Right renal cortex interstitium (tissue), 3 donors: ENCODE measurements around the gene NOL3. TPM values are rescaled to one million over a fixed set of nuclear protein-coding genes. Genes with fewer than 3 reads are reported as not detected.

Experiments
- DNase-seq, 3 donors: peaks; one replicate each; pipeline ENCODE4 v3.0.0-alpha.2; 2013; ENCODE audit warnings: low read depth in 3 of 3, low spot score in 2 of 3
- polyA plus RNA-seq, 3 donors: library from polyadenylated mRNA; unstranded; fragments of 120-200 nt; gene quantifications; one replicate each; pipeline ENCODE4 v1.2.1, GENCODE V29; 2013; ENCODE audit not compliant: insufficient read length in 3 of 3

NOL3 gene
- polyA plus RNA-seq, 3 donors = 3.9 to 4.3 (median 4.2) TPM

DNA sequence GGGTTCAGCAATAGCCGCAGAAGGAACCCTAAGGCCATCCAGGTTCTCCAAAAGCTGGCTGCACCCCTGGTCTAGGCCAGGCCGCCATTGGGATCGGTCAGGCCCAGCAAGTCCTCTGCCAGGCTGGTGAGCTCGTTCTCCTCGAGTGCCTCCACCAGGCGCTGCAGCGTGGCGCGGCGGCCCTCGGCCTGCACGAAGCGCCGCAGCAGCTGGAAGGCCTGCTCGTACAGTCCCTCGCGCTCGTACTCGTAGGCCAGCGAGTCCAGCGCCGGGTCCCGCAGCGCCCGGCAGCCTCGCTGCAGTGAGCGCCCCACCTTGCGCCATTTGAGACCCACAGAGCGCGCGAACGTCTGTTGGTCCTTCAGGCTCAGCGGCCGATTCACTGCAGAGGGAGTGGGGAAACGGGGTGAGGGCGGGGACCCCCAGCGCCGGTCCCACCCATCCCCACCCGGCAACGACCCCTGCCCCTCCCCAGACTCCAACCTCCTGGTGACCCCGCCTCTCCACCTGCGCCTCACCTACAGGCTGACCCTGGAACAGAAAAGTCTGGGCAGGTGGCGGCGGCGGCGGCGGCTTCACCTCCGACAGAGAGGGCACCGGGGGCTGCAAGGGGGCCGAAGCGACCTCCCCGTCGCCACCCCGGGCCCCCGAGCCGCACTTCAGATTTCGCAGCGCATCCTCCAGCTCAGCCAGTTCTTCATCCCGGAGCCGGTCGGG, 15.6 kb upstream of the NOL3 start:
- DNase-seq = no peak

DNA sequence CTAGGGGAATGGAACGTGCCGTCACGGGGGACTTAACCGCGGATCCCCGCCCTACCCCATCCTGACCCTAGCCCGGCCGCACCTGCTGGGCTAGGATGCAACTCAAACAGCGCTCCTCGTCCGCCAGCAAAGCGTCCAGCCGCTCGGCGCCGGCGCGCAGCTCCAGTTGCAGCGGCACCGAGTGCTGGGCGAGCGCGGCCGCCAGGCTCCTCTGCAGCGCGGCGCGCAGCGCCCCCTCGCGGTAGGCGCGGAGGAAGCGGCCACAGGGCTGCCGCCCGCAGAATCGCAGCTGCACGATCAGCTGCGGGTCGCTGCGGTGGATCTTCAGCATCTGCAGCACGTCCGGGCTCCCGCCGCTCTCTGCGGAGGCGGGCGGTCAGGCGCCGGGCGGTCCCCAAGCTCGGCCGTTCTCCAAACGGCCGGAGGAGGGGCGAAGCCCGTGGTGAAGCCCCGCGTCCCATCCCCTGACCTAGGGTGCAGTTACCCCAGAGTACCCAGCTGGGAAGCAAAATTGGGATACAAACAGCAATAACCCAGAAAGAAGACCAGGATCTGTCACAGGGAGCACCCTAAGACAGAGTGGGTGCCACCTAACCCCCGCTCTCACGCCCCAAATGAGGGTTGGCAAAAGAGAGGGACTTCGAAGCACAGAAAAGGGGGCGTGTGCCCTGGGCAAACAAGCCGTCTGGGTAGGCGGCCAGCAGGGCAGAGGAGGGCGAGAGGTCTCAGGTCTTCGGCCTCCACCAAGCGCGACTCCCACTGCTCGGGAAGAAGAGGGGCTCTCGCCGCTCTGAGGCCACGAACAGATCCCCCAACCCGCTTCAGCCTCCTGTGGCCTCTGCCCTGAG, 14.8 kb upstream of the NOL3 start:
- DNase-seq = no peak

DNA sequence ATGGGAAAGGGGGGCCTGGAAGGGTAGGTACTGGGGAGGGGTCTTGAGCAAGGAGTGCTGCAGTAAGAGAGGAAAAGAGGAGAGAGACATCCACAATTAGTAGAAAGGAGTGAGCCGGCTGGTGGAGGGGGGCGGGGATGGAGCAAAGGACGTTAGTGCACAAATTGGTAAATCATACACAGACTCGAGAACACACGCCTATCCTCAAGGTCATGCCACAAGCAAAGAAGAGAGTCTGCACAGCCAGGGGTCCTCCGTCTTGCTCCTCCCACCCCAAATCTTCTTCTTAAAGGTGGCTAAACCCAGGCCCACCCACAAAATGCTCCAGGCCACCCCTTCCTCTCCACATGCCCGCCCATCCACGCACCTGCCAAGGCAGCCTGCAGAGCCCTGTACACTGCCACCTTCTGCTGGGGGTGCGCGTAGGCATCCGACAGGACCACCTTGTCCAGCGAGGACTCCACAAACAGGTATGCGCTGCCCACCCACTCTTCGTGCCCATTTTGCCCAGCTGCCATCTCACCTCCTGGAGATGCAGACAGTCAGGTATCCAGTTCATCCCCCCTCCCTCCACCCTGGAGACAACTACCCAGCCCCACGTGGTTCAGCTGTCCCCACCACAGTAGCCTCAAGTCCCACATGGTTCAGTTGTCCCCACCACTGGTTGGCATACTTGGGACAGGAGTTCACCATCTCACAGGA, 14.0 kb upstream of the NOL3 start:
- DNase-seq = no peak

DNA sequence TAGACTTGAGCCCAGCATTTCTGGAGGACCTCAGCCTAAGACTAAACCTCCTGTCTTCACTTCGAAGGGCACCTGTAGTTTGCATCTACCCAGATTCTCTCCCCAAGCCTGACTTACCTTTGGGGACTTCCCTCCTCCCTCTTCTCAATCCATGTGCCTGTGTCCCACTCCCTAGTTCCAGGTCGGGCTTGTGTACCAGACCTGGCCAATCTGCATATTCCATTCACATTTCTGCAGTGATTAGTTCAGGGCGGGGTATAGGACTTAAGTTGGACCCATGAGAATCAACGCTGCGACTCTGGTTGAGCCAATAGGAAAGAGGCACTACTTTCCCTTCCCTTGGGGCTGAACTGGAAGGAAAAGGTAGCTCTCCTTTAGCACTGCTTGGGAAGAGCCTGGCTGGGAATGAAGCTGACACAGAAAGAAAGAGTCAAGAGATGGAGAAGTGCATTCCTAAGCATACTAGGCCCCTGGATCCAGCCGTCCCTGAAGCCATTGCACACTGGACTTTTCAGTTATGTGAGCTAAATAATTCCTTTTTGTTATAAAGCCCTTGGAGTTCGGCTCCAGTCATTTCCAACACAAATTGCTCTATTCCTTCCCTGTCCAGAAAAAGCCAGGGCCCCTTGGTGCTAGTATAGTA, 13.1 kb upstream of the NOL3 start:
- no peak for DNase-seq

DNA sequence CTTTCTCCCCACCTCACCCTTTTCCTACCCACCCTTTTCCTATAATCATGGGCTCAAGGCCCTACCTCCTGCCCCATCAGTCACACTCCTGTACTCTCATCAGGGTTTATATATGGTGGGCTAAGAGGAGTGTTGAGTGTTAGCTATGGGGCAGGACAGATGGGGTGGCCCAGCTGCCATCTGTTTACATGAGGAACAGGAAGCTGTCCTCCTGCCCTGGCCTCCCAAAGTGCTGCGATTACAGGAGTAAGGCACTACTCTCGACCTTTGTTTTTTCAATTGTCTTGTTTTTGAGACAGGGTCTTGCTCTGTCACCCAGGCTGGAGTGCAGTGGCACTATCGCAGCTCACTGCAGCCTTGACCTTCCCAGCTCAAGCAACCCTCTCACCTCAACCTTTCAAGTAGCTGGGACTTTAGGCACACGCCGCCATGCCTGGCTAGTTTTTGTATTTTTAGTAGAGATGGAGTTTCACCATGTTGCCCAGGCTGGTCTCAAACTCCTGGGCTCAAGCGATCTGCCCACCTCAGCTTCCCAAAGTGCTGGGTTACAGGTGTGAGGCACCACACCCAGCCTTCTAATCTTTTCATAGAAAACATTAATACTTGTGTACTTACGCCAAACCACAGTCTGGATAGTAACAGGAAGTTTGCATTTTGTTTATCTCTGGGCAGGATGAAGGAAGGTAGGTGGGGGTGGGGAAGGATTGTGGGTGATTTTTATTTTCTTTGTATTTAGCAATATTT, 12.3 kb upstream of the NOL3 start:
- no peak for DNase-seq

DNA sequence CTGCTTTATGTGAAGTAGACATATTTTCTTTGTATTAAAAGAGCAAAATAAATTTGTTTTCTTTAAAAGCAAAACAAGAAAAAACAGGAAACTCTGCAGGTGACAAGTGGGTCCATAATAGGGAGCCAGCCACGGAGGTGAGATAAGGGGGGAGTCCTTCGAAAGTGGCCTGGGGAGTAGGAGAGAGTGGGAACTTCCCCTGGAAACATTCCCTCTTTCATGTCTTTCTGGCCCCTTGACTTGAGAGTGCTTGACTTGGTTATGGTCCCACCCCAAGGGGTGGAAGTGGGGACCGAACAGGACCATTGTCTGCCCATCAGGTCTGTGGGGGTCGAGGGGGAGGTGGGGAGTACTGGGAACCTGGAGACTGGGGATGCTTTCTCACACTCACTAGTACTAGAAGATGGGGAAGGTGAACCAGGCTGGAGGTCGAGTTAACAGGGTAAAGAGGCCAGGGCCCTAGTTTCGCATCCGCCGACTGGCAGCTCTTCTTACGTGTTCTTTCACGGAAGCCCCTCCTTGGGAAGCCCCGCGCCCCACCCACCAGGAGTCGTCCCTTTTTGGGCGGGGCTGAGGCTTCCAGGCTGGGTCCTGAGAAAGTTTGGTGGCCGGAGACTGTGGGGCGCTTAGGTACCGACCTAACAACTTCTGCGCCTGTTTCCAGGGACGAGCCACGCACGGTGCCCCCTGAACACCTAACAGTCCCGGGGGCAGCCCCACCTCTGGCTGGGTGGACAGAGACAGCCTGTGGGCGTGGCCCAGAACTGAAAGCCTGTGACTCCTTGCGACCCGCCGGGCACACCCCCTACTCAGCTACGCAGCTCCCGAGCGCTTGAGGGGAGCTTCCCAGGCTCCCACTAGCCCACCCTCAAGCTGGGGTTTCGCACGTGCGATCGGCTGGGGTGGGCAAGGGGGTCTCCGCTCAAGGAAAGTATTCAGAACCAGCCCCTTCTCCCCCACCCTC, 11.4 kb upstream of the NOL3 start:
- no peak for DNase-seq

DNA sequence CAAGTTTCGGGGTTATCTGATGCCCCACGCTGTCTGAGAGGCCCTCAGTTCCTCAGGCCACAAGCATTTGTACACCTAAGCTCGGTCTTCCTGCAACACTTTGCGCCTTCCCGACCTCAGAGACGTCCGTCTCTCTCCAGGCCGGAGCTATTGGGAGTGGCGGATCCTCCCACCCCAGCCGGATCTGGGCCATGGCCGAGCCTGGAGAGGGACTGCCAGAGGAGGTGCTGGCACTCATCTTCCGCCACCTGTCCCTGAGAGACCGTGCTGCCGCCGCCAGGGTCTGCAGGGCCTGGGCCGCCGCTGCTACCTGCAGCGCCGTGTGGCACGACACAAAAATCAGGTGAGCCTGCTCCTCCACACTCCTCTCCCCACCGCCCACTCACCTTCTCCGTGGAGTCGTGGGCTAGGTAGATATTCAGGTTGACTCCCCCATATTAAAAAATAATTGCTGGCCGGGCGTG, 8.7 kb upstream of the NOL3 start:
- DNase-seq = no peak

DNA sequence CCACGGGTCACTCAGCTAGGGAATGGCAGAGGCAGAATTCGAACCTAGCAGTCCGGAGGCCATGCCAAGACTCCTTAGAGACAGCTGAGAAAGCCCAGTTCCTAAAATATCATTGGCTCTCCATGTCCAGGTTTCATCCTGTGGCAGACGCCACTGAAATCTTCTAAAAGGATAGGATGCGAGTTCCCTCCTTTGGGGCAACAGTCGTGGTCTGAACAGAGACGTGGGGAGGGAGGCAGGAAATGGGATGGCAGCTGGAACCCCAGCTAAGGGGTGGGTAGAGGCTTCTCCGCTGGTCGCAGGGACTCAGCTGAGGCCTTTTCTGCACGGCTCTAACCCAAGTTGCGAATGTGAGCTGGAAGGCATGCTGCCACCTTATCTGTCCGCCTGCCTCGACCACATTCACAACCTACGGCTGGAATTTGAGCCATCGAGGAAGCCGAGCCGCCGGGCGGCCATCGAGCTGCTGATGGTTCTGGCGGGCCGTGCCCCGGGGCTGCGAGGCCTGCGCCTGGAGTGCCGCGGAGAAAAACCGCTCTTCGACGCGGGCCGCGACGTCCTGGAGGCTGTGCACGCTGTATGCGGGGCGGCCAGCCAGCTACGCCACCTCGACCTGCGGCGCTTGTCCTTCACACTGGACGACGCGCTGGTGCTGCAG, 7.7 kb upstream of the NOL3 start:
- no peak for DNase-seq

DNA sequence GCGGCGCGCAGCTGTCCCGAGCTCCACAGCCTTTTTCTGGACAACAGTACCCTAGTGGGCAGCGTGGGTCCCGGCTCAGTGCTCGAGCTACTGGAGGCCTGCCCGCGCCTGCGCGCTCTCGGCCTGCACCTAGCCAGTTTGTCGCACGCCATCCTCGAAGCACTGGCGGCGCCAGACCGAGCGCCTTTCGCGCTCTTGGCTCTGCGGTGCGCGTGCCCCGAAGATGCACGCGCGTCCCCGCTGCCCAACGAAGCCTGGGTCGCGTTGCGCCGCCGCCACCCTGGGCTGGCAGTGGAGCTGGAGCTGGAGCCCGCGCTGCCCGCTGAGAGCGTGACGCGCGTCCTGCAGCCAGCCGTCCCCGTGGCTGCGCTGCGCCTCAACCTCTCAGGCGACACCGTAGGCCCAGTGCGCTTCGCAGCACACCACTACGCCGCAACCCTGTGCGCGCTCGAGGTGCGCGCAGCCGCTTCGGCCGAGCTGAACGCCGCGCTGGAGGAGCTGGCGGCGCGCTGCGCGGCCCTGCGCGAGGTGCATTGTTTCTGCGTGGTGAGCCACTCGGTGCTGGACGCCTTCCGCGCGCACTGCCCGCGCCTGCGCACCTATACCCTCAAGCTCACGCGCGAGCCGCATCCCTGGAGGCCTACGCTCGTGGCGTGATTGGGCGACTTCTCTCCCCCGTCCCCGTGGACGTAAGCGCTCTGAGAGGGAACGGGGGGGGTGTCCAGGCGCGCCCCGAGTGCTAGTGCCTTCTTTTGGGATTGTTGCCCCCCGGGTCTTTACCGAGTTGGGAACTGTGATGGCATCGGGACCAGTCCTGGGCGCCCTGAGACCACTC, 7.0 kb upstream of the NOL3 start:
- DNase-seq = no peak

DNA sequence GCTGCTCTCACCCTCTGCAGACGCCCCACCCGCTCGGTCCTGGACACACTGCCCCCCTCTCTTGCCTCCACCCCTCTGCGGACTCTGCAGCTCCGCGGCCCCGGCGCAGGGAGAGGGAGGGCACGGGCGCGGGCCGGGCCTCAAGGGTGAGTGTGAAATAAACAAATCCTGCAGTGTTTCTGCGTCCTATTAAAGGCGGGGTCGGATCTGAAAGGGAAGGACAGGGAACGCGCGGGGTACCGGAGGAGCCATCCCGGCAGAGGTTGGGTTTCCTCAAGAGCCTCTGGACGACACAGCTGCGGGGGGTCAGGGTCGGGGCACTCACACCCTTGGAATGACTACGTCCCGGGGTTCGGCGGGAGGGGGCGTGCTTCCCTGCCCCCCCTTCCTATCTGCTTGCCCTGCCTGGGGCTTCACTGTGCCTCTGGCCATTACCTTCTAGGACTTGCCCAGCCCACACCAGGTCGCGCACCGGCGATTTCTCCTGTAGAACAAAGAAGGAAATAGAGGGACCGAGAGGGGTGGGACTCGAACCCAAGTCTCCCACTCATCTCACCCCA, 6.3 kb upstream of the NOL3 start:
- no peak for DNase-seq

DNA sequence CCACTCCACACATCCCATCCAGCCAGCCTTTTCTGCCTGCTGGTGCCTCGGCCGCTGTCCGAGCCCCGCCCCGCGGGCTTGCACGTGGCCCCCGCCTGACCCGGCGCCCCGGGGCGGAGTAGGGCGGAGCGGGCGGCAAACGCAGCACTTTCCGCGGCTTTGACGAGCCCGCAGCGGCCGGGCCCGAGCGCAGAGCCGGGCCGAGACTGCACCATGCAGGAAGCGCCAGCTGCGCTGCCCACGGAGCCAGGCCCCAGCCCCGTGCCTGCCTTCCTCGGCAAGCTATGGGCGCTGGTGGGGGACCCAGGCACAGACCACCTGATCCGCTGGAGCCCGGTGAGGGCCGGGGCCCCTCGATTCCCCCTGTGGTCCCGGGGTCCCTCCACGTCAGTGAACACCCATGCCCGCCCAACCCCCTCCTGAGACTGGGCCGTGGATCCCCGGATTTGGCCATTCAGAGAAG, 5.7 kb upstream of the NOL3 start, which contains the start of gene HSF4:
HSF4 (plus strand) TSS at position 147 of the 463 bp plus-strand sequence; CDS start at position 214, 67 bp downstream.
- no peak for DNase-seq

DNA sequence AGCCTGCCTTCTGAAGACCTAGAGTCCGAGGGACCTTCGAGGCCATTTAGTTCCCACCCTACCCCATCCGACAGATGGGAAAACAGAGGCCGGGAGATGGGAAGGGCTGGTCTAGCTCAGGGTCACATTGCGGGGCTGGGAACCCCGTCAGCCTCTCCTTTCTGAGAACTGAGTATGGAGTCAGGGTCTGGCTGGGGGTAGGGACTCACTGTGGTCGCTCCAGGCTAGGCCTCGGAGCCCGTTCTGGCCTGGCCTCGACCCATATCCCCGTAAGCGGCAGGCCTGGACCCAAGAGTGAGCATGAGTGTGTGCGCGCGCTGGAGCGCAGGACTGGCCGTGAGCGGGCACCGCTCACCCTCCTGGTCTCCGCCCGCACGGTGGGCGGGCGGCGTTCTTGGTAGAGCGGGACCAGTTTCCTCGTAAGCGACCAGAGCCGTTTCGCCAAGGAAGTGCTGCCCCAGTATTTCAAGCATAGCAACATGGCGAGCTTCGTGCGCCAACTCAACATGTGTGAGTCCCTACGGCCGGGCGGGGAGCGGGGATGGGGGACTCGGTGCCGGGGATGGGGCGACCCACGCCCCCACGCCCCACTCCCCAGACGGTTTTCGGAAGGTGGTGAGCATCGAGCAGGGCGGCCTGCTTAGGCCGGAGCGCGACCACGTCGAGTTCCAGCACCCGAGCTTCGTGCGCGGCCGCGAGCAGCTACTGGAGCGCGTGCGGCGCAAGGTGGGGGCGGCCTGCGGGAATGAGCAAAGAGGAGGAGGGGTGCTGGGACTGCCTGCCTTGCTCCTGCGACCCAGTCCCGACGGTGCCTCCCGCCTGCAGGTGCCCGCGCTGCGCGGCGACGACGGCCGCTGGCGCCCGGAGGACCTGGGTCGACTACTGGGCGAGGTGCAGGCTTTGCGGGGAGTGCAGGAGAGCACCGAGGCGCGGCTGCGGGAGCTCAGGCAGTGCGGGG, 4.9 kb upstream of the NOL3 start:
- no peak for DNase-seq

DNA sequence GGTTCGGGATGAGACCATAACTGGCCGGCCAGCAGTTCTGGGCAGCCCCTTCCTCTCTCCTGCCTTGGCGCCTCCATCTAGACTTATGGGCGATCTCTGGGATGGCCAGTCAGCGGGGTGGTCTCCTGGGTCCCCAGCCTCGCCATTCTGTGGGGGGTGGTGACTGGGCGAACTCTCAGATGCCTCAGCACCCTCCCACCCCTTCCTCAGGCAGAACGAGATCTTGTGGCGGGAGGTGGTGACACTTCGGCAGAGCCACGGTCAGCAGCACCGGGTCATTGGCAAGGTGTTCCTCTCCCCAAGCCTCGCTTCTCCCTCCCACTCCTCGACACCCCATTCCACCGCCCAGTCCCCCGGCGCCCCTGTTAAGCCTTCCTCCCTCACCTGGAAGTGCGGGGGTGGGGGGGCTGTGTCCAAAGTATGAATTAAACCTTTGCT, 4.2 kb upstream of the NOL3 start:
- no peak for DNase-seq

DNA sequence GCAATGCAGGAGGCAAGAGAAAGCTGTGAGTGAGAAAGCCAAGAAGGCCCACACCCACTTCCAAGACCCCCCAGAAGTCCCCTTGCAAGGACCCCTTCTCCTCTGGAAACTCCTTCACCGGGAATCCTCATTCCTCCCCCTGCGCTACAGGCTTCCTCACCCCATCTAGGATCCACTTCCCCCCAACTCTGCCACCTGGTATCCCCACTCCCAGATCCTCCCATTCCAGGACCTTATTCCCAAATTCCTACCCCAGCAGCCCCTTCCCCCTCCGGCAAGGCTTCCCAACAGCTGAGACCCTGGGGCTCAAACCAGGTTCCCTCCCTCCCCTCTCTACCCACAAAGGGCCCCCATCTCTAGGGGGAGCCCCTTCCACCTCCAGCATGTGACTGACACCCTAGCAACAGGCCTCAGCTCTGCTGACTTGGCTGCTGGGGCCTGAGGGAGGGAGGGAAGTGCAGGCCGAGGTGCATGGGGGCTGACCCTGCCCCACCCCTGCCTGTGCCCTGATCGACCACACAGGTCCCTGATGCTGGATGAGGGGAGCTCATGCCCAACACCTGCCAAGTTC, 3.7 kb upstream of the NOL3 start:
- DNase-seq = no peak

DNA sequence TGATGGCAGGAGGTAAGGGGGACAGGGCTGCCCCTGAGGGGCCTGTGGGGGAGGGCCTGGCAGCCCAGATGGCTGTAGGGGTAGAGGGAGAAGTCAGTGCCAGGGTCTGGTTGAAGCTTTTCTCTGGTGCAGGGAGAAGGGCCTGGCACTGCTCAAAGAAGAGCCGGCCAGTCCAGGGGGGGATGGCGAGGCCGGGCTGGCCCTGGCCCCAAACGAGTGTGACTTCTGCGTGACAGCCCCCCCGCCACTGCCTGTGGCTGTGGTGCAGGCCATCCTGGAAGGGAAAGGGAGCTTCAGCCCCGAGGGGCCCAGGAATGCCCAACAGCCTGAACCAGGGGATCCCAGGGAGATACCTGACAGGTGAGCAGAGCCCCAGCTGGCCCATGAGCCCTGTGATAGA, 2.8 kb upstream of the NOL3 start:
- no peak for DNase-seq

DNA sequence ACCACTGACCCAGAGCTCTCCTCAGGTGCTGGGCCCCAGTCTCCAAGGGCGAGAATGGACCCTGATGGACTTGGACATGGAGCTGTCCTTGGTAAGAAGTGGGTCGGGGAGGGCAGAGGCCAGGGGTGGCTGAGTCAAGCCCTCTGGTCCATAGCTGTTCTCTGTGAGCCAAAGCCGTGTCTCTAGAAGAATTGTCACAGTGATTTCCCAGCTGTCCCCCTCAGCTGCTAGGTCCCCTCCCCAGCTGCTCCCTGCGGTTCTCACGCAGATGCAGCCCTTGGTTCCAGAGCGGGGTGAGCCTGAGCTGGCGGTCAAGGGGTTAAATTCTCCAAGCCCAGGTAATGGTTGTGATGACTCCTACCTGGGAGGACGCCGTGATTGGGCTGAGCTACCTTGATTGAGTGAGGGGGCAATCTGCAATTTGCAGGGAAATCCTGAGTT, 1.3 kb upstream of the NOL3 start:
- no peak for DNase-seq
